MM.1S (cell line): ENCODE data around the gene DUSP18.

Experiments used
- CTCF ChIP-seq: fragments of 300-600 bp; sonication (generic); IDR thresholded peaks from 2 replicates; pipeline ENCODE4 v1.5.1; 2016; ENCODE audit warnings: antibody characterized with exemption, low read length, mixed read lengths
- EZH2 ChIP-seq: fragments of 300-600 bp; sonication (generic); optimal IDR thresholded peaks from 2 replicates; pipeline ENCODE3; 2017; ENCODE audit warnings: low read depth, mild to moderate bottlenecking, antibody characterized with exemption, low read length, mixed read lengths

GRCh38 chr22:30675436-30675835 is 7.8 kb upstream of the DUSP18 start:
- TF ChIP-seq CTCF (no peak), EZH2 (no peak)
